ENCODE results near the gene RAET1L.
"Not testable (repeated sequence)": the region's sequence is repeated elsewhere in the genome, so short reads cannot be mapped to it uniquely, and the experiment has no call there.

Gene RAET1L

DNA sequence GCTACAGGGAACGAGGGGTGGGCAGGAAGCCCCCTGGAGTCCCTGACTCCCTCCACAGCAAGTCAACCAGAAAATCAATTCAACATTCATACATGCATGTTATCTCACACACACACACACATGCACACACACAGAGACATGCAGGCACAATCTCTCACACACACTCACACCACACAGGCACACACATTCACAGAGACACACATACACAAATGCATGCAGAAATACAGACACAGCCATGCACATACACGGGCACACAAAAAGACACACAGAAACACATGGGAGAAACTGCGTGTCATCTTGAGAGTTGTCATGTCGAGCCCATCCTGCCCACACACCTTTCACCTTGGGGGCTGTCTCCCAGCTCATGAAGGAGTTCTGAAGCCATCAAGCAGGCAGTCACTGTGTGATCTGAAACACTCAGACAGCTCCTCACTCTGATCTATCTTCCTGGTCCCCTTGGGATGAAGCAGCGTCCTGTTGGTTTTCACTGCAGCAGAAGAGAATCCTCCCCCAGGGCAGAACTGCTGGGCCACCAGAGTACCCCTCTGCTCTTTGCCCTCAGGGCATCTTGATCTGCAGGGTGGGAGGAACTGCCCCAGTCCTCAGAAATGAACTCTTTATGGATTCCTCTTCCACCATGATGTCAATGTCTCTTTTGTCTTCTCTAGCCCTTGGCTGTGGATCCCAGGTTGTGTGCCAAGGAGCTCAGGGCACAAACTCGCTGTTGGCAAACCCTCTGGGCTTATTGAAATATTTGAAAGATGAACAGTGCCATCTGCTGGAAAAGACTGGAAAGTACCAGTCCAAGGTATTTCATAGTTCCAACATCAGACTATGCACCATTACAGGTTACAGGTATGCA lies 8.8 kb downstream of the RAET1L start:
- peak in 1 of 3 donors; percentile 36 for DNase-seq (ENCODE audit: low read depth in 3 of 3)

DNA sequence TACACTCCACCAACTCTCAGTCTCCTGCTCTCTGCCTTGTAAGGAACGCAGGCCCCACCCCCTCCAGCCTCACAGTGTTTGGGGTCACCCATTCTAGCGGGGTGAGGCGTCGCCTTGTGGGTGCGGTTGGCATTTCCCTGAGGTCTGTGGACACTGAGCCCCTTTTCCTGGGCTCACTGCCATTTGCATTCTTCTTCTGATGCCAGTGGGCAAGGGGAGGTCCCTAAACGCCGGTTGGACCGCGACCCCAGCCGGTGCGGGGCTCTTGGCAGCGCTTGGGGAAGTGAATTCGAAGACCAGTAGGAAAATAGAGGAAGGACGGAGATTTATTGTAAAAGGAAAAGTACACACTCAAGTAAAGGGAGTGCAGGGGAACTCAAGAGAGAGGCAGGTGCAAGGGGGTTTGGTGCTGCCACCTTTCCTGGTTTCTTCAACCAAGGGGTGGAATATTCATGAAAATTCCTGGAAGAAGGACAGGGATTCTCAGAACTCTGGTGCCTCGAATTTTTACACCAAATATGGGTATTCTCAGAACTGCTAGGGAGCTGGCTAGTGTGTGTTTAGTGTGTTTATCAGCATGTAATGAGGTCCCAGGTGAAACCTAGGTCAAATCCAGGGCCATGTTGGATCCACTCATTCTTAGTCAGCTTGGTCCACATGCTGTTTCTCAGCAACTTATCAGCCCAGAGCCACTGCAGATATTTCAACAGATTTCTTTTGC lies 9.9 kb downstream of the RAET1L start:
- not testable (repeated sequence) for DNase-seq (ENCODE audit: low read depth in 3 of 3)

DNA sequence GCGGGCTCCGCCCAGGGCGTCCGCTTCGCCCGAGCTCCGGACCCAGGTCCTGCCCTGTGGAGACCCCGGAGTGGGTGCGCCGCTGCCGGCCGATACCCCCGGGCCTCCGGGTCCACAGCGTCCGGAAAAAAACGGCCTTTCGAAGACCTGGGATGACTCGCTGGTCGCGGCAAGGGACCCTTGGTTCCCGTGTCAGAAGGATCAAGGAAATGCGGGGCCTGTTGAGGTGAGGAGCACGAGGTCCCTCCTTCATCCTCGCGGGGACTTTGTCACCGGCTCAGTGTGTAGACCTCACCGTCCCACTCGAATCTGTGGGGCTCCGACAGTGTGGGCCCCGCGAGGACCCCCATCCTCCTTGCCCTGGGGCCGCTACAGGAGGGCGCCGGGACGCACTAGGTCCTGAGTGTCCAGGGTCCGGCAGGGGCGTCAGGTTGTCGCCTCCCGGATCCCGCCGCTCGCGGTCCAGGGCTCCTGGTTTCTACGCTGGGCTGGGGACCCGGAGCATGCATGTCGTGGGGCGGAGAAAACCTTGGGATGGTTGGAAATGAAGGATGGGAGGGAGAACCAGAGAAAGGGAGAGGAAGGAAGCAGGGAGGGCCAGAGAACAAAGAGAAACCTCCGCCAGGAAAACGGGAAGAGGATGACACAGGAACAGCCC lies 10.6 kb downstream of the RAET1L start:
- DNase-seq (ENCODE audit: low read depth in 3 of 3), result not testable (repeated sequence)

DNA sequence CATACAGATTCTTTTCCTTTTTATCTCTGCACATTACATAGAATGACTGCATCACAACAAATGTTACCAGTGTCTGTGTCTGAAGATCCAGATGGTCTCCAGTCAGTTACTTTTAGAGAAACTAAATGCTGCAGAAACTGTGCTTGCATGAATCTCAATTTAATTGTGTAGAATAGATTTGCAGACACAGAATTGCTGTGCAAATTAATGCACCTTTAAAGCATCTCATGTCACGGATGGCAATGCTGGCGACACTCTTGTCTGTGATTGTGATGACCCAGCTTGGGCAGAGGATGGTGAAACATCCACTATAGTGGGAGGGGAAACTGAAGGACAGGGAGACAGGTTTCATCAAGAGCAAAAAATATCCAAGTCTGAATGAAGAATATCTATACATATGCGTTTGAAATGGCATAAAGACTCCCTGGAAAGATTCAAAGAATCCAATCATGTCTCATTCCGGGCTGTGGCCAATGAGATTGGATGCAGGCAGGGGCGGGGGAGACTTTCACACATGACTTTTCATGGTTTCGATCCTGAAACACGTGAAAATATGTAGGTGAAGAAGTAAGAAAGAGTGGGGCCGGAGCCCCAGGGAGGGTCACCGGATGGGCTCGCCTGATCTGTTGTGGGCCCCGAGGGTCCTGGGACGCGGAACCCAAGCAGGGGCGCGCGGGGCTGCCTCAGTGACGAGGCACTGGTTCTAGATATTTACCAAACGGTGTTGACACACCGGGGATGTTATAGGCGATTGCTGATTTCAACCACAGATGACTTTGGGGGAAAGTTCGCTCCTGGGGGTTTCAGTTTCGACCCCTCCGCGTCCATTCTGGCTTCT lies 11.3 kb downstream of the RAET1L start:
- not testable (repeated sequence) for DNase-seq (ENCODE audit: low read depth in 3 of 3)

DNA sequence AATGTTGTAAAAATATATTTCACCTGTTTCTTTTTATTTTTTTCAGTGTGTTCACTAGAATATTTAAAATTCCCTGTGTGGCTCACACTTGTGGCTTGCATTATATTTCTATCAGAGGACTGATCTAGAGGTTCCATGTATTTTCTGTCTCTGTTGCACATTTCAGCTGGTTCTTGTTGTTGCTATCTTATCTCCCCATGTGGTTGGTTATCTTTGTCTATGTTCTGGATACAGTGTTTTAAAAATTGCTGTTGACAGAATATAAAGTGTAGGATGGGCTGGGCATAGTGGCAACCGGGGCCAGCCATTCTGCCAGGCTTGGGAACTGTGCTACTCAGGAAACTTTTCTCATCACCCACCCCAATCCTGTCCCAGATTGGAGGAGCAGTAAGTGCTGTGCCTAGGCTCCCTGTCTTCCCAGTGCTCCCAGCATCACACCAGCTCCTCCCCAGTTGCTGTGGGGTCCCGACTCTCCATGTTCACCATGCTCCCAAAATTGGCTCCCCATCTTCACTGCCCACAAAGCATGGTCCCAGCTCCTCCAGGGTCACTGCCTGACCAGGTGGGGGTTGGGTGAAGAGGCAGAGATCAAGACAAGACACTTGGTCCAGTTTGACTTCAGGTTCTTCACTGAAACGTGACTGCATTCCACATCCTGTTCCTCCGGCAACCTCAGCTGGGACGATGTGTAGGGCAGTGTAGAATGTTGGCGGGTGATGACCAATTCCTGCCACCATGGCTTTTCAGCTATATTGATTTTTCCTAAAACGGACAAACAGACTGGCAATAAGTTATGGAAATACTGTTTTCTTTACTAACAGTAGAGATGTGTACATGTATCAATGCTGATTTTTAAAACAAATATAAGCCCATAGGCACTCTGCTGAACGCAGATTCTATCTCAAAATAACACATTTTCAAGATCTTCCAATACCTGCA lies 12.2 kb downstream of the RAET1L start:
- not testable (repeated sequence) for DNase-seq (ENCODE audit: low read depth in 3 of 3)

DNA sequence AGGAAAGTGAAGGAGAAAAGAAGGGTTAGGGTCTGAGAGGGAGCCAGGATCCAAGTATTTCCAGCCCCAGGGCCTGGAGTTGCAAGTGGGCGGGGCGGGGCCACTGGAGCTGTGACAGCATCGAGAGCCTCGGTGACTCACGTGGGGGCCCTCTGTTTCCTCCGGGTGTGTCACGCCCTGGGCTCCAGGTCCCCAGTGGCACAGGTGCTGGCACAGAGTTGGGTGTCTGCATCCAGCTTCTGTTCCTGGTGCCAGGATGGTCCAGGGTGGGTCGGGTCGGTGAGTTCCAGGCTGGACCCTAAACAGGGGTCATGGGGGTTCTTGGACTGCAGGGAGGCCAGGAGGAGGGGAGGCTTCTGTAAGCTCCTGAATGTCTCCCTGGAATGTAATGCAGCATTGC lies 16.7 kb downstream of the RAET1L start:
- DNase-seq (ENCODE audit: low read depth in 3 of 3), result peak in 2 of 3 donors; percentile 38 to 54

DNA sequence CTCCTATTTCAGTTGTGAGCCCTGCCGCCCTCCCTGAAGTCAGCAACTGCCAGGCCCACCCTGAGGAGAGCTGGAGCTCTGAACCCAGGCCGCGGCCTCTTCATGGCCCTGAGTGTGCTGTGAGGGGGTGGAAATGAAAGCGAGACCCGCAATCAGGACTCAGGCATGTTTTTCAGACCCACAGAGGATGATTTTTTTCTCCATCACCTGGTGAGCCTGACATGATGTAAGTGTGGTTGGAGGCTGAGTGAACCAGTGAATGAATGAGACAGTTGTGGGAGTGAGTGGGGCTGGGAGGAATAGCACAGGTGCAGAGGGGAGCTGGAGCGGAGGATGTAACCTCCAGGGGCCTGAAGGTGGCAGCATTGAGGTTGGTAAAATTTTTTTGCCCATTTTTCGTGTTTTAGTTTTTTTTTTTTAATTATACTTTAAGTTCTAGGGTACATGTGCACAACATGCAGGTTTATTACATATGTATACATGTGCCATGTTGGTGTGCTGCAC lies 18.3 kb downstream of the RAET1L start:
- peak in 2 of 3 donors; percentile 47 to 54 for DNase-seq (ENCODE audit: low read depth in 3 of 3)

DNA sequence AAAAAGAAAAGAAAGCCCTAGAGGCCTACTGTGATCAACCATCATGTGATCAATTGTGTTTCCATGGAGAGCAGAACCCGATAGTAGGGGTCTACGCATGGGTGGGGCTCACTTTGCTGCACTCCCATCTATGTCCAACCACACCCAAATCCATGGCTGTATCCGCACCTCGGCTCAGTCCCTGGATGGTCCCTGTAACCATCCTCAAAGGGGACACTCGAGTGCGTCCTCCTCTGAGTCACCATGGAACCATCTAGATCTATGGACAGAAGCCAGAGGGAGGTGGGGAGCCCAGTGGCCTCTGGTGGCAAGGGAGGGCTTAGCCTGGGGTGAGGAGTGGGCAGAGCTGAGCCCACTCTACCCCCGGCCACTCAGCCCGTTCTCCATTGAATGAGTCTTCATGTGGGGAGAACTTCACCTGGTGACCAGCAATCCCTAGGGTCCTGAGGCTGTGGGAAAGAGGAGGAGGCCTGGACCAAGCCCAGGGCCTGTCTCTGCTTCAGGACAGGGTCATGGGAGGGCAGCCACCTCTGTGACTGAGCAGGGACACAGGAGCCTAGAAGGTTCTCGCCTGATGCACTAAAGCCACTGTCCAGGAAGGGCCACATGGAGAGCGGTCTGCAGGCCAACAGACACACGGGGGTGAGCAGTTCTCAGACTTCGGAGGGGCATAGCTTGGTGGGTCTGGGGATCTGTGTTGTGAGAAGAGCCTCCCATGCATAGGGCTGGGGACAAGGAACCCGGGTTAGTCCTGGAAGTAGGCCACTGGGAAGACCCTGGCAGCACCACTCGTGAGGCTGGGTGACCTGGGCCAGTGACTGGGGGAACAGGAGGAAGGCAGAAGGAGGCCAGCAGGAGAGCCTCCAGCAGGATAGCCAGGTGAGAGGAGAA lies 19.3 kb downstream of the RAET1L start:
- no peak for DNase-seq (ENCODE audit: low read depth in 3 of 3)

DNA sequence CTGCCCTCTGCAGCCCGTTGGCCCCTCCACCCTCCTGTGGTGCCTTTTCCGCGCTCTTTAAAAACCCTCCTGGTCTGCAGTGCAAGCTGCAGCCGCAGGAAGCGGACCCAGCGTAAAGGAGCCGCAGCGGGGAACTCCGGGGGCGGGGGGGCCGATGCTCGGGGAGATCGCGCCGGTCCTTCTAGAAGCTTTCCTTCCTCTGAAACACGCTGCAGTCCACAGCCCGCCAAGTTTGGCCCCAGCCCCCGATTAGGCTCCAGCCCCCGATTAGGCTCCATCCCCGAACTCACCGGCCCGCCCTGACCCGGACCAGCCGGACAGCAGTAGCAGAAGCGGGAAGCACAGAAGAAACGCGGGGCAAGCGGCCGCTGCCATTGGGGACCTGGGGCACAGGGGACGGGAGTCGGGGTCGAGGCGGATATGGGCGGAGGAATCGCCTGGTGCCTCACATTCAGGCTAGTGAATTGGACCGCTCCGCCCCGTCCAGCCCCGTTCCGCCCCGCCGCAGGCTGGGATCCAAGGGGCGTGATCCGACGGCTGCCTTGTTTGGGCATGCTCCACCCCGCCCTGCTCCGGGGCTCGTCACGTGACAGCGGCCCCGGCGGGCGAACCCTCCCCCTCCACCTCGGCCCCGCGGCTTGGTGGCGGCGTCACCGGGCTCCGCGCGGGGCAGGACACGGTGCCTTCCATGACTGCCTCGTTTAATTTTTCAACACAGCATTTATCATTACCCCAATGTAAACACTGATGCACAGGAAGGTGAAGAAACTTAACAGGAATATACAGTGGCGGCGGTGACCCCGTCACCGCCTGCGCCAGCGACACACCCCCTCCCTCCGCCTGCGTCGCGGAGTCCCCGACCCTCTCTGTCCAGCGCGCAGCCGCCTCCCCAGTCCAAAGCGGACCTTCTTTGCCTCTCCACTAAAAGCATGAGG lies 20.3 kb downstream of the RAET1L start:
- DNase-seq (ENCODE audit: low read depth in 3 of 3), result peak; percentile 73 to 86 (median 74)

DNA sequence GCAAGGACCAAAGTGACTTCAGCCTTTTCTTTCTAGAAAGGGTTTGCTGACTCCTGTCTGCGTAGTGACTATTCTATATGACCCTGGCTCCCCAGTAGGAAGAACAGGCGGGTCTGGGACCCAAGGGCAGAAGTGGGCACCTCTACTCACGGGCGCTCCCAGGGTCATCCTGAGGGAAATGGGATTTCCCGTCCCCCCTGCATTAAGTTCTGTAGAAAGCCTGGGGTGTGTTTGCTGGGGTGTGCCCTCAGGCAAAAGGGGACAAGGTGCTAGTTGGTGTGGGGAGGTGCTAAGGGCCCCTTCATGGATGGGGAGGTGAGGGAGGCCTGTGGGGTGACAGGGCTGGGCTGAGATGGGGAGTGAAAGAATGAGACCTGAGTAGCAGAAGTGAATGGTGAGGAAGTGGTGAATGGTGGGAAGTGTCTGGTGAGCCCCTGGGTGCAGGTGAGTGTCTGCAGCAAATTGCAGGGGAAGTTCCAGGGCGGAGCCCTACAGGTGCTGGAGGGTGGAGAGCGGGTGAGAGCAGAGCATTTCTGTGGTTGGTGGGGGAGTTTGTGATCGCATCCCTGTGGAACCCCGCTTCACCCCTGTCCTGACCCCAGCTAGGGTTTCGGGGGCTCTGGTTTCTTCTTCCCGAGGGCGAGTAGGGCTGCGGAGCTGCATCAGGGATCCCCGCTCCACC lies 21.1 kb downstream of the RAET1L start:
- no peak for DNase-seq (ENCODE audit: low read depth in 3 of 3)

DNA sequence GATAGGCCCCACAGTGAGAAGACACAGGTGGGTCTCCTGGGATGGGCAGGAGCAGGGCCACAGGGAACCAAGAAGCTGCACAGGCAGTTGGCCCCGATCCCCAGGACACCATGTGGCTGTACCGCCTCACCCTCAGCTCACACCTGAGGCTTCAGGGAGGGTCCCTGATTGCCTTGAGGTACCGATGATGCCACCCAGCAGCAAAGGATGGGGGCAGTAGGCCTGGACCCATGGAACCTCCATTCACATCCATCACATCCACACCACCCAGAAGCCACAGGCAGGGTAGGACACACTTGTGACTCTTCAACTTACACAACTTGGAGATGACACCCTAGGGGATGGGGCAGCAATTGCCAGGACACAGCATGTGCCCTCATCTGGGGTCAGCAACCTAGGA lies 21.7 kb downstream of the RAET1L start:
- not testable (repeated sequence) for DNase-seq (ENCODE audit: low read depth in 3 of 3)

DNA sequence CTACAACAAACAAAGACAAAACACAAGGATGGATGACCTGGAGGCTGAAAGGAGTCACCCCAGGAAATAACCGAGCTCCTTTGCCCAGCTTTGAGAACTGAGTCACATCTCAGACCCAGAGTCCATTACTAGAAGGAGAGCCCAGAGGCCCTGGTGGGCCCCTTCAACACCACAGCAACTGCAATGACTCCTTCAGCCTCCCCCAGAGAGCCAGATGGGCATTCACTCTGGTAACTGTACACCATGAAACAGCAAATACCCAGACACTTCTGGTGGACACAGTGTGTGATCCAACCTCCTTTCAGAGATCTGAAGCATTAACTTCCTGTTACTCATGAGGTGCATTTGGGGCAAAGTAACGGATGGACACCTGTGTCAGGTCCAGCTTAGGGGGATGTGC lies 22.6 kb downstream of the RAET1L start:
- DNase-seq (ENCODE audit: low read depth in 3 of 3), result no peak

DNA sequence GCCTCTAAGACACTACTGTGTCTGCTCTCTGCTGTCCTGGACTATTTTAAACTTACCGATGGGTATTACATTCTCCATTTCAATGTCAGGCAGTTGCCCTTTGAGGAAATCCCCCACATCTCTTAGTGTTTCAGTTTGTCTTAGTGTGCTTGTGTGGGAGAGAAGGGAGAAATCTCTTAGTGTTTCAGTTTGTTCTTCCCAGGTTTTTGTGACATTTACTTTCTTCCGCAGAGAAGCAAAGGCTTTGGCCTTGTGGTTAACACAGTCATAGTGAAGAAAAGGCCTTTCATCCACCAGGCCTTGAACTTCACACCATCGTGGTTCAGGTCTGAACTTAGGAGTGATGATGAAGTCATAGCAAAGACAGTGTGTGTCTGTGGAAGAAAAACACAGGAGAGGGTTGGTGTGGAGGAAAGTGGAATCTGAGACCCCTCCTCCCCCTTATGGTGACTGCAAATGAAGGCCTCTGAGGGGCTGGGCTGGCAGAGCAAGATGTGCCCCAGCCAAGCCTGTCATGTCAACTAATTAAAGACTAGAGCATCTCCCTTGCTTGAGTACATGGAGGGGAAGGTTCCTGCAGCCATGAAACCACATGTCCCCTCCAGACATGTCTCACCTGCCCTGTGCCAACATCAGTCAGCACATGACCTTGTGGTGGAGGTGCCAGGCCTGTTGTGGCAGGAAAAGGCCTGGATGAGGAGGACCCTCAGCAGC lies 23.9 kb downstream of the RAET1L start:
- no peak for DNase-seq (ENCODE audit: low read depth in 3 of 3)

DNA sequence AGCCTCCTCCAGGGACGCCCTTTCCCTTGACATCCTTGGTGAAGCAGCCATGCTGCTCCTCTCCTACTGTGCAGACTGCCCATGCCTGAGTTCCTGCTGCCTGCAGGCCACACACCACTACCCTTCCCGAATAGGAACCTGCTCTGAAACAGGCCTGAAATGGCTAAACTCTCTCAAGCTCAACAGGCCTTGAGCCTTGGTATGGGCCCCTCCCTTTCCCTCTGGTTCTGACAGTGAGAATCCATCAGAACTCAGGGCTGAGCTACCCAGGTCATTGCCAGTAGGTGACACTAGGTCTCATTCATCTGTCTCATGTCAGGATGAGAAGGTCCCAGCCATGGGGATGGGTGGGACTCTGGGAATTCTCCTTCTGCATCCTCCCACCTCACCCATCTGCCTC lies 25.7 kb downstream of the RAET1L start:
- no peak for DNase-seq (ENCODE audit: low read depth in 3 of 3)

DNA sequence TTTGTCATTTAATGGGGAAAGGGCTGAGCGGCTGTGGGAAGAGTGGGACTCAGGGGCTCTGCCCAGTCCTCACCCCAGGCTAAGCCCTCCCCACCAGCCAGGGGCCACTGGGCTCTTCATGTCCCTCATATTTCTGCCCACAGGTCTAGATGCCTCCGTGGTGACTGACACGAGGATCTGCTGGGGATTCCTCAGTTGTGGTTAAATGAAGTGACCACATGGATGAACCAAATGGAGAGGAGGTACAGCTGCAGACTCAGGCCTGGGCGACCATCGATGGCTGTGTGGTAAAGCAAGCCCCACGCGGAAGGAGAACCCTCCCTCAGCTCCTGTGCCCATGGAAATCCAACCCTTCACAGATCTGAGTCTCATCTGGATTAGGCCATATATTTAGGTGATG lies 29.4 kb downstream of the RAET1L start:
- no peak for DNase-seq (ENCODE audit: low read depth in 3 of 3)

DNA sequence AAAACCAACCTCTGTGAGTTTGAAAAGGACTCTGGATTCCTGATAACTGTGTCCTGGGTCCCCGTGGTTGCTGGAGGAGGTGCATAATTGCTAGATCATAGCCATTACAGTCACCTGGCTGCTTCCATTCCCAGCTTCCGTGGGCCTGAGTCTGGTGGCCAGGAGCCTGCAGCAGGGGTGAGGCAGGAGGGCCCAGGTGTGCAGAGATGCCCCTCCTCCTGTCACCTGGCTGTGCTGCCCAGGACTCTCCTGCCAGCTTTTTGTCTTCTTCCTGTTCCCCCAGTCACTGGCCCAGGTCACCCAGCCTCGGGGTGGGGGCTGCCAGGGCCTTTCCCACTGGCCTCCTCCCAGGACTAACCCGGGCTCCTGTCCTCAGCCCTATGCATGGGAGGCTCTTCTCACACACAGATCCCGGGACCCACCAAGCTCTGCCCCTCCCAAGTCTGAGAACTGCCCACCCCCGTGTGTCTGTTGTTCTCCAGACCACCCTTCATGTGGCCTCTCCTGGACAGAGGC lies 30.0 kb downstream of the RAET1L start:
- no peak for DNase-seq (ENCODE audit: low read depth in 3 of 3)

DNA sequence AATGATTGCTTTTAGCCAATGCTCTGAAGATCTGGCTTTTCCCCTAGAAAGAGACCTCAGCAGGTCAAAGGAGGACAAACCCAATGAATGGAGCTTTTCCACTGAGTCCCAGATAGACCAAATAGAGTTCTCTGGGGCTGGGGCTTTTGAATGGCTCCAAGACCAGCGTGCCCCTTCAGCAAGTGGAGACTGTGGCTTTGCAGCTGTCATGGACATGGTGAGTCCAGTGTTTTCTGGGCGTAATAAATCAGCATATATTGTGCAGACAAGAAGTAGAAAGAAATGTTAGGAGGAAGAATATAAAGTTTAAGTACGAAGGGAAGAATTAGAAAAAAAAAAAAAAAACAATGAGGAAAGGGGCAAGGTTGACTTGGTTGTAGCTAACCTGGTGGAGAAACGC lies 33.5 kb downstream of the RAET1L start:
- DNase-seq (ENCODE audit: low read depth in 3 of 3), result no peak

Measured in stimulated activated CD4-positive, alpha-beta T cell treated with anti-CD3 and anti-CD28 coated beads, TNF-alpha, amount 100 ng/mL, for 48 hours (primary cell).